Retina (tissue), 1 donor: ENCODE measurements around the gene MORC3.
"Not testable (repeated sequence)": the region's sequence is repeated elsewhere in the genome, so short reads cannot be mapped to it uniquely, and the experiment has no call there.

Source experiments
- DNase-seq: peaks from one replicate; pipeline ENCODE4 v3.0.0-alpha.2; 2016

MORC3 gene

DNA sequence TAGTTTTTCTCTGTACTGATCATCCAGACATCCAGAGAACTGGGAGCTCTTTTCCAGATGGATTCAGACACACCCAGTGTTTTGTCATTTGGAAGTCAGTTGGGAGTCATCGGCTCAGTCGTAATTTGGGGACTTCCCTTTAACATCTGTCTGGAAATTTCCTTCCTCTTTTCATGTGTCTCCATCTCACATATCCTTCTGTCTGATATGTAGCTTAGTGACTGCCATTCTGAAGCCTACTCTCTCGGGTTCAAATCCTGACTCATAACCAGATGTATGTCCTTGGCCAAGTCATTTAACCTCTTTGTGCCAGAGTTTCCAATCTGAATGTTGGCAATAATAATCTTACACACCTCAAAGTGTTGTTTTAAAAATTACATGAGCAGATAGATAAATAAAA lies 3.0 kb downstream of the MORC3 start:
- DNase-seq = no peak

- no peak for DNase-seq
Measured at GRCh38 chr21:36325373-36326010, 5.5 kb downstream of the MORC3 start.

GRCh38 chr21:36330904-36331303 lies 10.9 kb downstream of the MORC3 start:
- DNase-seq = peak; percentile 29

GRCh38 chr21:36337099-36337509 lies 17.1 kb downstream of the MORC3 start:
- no peak for DNase-seq

DNA sequence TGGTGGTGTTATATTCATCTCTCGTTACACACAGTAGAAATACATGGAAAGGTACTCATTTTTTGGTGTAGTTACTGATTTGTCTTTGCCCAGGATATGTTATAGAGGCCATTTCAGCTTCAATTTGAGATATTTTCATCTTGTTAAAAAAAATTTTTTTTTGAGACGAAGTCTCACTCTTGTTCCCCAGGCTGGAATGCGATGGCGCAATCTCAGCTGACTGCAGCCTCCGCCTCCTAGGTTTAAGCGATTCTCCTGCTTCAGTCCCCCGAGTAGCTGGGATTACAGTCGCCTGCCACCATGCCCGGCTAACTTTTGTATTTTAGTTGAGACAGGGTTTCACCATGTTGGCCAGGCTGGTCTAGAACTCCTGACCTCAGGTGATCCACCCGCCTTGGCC lies 19.0 kb downstream of the MORC3 start:
- no peak for DNase-seq

- DNase-seq = not testable (repeated sequence)
Measured at GRCh38 chr21:36342581-36342980, 22.6 kb downstream of the MORC3 start.

DNA sequence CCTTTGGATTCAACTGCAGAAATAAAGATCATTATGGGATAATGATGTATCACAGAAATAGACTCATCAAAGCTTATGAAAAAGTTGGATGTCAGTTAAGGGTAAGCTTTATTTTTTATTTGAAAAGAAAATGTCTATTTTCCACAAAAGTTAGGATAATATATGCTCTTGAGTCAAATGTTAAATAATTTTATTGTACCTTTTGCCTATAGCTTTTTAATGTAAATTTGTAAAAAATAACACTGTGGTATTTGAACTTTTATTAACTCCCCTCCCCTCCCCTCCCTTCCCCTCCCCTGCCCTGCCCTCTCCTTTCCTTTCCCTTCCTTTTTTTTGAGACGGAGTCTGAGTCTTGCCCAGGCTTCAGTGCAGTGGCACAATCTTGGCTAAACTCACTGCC lies 24.9 kb downstream of the MORC3 start:
- no peak for DNase-seq

GRCh38 chr21:36347278-36347961 lies 27.4 kb downstream of the MORC3 start:
- no peak for DNase-seq

- DNase-seq = no peak
Measured at GRCh38 chr21:36347962-36348328, 27.9 kb downstream of the MORC3 start.

- DNase-seq = no peak
Measured at GRCh38 chr21:36349315-36349714, 29.3 kb downstream of the MORC3 start.

GRCh38 chr21:36350282-36350910 lies 30.4 kb downstream of the MORC3 start:
- DNase-seq = no peak

- no peak for DNase-seq
Measured at GRCh38 chr21:36354918-36355680, 35.1 kb downstream of the MORC3 start.

DNA sequence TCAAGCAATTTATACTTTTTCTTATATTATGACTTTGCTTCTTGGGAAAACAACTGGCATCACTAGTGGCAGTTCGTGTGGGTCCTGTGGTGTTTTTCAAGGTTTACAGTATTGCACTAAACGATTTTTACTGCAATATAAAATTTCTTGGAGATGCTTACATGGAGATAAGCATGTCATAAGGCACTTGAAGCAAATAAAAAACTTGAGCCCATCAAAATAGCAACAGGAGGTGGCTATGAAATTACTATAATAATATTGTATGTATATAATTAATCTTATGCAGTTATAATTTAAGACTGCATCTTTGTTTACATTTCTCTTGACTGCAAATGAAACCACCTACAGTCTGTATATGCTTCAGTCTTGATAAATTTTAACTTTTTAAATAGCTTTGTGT lies 35.9 kb downstream of the MORC3 start:
- no peak for DNase-seq

- DNase-seq = no peak
Measured at GRCh38 chr21:36359185-36359584, 39.2 kb downstream of the MORC3 start.

DNA sequence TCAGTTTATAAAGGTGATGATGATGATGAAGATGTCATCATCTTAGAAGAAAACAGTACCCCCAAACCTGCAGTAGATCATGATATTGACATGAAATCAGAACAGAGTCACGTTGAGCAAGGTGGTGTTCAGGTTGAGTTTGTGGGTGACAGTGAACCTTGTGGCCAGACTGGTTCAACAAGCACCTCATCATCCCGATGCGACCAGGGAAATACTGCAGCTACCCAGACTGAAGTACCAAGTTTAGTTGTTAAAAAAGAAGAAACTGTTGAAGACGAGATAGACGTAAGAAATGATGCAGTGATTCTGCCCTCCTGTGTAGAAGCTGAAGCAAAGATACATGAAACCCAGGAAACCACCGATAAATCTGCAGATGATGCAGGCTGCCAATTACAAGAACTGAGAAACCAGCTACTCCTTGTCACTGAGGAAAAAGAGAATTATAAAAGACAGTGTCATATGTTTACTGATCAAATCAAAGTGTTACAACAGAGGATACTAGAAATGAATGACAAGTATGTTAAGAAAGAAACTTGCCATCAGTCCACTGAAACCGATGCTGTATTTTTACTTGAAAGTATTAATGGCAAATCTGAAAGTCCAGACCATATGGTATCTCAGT lies 49.2 kb downstream of the MORC3 start:
- DNase-seq = no peak

- DNase-seq = no peak
Measured at GRCh38 chr21:36375994-36376393, 56.0 kb downstream of the MORC3 start.

DNA sequence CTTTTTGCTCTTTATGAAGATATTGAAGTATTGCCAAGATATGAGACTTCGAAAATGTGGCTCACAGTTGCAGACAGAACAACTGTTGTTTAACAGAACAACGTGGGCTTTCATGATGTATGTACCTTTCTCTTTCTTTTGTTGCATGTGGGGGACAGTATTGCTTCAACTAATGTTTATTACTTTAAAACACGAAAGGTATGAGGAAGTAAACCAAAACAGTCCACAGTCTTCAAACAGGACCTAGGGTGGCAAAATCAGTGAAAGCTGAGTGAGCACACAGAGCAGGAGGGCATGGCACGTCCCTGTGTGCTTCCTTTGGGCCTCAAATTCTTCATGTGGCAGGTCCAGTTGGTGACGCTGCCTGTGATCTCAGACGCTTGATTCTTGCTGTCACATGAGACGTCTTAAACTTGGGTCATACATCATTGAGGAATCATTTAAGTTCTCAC lies 57.4 kb downstream of the MORC3 start:
- no peak for DNase-seq

DNA sequence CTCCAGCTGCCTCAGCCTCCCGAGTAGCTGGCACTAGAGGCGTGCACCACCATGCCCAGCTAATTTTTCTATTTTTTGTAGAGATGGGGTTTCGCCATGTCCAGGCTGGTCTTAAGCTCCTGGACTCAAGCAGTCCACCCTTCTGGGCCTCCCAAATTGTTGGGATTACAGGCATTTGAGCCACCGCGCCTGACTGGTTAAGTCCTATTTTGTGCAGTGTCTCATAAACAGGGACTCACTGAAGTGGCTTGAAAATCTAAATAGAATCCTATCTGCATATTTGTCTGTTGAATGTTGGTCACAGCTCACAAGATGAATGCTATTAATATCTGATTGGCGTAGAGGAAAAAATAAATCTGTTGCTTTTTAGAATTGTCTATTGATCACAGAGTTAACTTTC lies 59.3 kb downstream of the MORC3 start:
- no peak for DNase-seq

DNA sequence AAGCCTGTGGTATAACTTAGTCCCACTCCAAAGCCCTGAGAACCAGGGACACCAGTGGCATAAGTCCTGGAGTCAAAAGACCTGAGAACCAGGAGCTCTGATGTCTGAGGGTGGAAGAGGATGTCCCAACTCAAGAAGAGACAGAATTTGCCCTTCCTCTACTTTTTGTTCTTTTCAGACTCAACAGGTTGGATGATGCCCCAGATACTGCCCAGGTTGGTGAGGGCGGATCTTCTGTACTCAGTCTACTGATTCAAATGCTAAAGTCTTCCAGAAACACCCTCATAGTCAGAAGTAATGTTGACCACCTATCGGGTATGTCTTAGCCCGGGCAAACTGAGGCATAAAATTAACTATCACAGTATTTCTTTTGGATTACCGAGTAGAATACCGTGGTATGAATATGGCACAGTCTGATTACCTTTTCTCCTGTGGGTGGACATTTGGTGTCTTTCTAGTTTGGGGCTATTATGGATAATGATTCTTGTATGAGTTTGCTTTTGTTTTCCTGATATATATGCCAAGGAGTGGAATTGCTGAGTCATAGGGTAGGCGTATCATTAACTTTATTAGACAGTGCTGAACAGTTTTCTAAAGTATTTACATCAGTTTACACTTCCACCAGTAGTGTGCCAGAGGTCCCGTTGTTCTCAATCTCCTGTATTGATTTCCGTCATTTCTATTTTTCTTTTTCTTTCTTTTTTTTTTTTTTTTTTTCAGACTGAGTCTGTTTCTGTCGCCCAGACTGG lies 62.0 kb downstream of the MORC3 start:
- DNase-seq = no peak

DNA sequence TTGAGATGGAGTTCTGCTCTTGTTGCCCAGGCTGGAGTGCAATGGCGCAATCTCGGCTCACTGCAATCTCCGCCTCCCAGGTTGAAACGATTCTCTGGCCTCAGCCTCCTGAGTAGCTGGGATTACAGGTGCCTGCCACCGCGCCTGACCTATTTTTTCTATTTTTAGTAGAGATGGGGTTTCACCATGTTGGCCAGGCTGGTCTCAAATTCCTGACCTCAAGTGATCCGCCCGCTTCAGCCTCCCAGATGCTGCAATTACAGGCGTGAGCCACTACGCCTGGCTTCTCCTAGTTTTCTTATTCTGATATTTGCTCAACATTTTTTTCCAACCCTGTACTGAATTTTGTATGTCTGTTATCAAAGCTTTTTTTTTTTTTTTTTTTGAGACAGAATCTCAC lies 62.7 kb downstream of the MORC3 start:
- DNase-seq = not testable (repeated sequence)

DNA sequence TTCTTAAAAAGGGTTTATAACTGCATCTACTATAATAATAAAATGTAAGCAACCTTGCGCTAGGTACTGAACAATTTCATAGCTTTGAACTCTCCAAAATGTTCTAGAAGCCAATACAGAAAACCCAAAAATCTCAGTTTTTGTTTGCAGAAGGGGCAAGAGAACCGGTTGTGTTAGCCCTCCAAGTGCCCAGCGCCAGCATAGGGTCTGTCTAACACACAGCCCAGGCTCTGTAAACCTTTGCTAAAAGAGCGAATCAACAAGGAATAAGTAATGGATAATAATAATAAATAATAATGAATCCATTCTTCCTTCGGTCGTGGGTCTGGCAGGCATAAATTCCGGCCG lies 64.9 kb downstream of the MORC3 start:
- no peak for DNase-seq

DNA sequence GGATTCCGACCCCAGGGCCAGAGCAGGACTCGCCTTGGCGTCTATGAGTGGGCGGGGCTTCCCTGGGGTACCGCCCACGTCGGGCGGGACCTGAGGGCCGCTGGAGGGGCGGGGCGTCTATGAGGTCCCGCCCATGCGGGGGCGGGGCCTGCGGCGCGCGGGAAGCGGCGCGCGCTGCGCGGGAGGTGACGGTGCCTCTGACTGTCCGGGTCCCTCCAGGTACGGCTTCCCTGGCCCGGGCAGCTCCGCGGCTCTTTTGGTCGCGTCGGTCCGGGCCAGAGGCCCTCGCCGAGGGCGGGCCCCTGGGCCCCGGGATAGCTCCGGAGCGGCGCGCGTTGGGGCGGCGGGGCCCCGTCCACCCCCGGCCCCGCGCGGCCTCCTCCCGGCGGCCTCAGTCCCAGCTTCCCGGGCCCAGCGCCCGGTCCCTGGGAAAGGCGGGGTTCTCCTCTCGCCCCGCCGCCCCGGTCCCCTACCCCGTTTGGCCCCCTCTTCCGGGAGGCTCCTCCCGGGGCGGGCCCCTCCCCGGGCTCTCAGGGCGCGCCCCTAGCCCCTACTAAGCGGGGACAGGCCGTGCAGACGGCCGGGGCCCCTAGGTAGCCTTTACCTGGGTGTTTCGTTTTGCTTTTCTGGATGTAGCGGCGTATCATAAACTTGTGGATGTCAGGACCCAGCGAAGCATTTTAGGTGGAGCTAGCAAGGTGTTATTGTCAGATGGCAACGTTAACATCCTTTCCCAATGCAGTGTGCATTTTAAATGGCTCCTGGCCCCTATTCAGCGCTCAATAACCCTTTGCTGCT lies 65.4 kb downstream of the MORC3 start, which contains the start of gene CHAF1B:
CHAF1B (plus strand) TSS at position 160 of the 798 bp plus-strand sequence. CDS start 745 bp downstream, outside the sequence.
- DNase-seq = peak; percentile 88
